GM11168 (cell line): ENCODE data around the gene TRIO.

ENCODE experiments used
- in situ Hi-C: fragments of 300-500 bp; cut with MboI; formaldehyde crosslinking; loops from one replicate; pipeline ENCODE4 v1.12.0; 2022; ENCODE audit warnings: low sequenced_read_pairs; ENCODE audit not compliant: unreplicated experiment

Gene TRIO

DNA sequence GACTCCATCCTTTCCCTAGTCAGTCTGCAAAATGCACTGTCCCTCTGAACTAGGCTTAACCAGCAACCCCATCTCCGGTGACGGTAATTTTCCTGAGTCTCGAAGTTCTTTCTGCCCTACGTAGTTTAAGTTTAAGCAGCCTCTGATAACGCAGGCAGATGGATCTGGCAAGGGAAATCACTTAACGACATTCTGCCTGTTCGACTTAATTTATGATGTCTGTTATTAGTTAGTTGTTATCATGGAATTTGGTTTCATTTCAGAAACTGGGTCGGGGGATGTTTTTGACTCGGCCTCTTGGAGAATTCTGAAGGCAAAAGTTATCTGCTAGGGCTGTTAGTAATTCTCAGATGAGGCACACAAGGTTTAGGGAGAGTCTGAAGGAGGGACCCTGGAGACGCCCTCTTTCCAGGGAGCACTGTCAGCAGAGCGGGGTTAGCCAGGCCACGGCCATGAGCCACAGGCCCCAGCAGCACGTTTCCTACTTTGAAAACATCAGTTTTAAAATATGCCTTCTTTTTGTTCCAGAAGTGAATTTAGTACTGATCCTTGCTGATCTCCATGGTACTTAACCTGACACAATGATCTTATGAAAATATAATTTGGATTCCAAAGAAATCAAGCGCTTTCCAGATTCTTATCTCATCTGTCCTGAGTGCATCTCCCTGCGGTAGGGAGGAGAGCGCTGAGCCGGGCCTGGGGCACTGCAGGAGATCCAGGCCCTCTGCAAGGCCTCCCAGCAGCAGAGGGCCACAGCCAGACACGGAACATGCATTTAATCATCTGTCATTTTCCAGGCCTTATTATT lies 267.5 kb downstream of the TRIO start:
- in situ Hi-C loops = no loop called here

DNA sequence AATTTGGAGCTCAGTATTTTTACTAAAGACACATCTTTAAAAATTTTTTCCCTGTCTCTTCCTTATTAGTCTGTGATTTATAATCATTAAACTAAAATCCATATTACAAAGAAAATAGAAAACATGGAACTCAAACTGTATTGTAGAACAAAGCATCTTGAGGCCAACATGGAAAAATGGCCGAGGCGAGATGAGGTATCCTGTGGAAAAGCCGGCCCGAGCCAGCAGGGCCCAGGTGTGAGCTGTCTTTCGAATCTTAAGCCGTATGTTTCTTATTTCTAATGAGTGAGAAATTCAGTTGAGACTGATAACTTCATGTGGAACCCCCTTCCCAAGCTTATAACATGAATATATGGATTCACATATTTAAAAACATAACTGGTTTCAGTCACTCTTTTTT lies 268.1 kb downstream of the TRIO start:
- in situ Hi-C loops = no loop called here

DNA sequence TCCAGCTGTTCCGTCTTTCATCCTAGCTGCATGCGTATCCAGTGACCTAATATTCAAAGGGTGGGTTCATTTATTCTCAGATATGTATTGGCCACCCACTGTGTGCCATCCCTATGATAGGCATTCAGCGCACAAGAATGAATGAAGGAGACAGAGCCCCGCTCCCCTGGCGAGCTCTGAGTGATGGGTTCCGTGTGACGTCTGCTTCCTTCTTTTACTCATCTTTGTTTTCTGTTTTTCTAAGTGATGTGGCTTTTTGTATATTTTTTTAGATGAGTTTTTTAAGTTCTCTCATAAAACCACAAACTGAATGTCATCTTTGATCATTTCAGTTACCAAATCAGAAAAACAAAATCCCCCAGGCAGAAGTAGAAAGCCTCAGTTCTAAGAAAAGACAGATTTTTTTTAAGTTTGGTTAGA lies 270.2 kb downstream of the TRIO start:
- in situ Hi-C loops = no loop called here

DNA sequence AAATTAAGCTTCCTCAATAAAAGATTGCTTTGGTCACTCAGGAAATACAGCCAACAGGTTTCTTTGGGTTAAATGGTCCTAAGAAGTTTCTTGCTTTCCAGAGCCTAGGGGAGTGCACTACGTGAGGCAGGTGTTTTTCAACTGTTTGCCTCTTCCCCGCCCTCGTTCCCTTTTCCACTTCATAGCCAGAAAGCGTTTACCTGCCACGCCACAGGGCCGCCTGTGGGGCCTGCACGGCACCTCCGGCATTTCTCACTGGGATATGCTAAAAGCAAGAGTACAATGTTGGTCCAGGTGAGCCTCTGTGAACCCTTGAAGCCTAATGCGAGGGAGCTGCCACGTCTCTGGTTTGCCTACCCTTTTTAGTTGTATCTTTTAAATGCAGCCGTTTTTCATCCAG lies 270.9 kb downstream of the TRIO start:
- in situ Hi-C loops = no loop called here

DNA sequence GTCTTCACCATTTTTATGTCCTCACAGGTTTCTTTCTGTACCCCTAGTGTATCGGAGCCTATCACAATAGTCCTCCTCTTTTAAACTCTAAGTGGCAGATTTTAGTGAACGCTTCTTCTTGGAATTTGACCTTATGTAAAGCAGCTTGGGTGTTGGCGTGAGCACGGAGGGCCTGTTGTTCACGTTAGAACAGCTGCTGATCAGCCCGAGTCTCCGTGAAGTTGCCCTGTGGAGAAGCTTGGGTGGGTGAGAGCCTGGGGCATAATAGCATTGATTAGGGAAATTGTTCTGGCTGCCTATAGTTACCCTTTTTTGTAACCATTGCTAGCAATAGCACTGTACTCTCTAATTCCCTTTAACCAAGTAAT lies 271.5 kb downstream of the TRIO start:
- in situ Hi-C loops = no loop called here

DNA sequence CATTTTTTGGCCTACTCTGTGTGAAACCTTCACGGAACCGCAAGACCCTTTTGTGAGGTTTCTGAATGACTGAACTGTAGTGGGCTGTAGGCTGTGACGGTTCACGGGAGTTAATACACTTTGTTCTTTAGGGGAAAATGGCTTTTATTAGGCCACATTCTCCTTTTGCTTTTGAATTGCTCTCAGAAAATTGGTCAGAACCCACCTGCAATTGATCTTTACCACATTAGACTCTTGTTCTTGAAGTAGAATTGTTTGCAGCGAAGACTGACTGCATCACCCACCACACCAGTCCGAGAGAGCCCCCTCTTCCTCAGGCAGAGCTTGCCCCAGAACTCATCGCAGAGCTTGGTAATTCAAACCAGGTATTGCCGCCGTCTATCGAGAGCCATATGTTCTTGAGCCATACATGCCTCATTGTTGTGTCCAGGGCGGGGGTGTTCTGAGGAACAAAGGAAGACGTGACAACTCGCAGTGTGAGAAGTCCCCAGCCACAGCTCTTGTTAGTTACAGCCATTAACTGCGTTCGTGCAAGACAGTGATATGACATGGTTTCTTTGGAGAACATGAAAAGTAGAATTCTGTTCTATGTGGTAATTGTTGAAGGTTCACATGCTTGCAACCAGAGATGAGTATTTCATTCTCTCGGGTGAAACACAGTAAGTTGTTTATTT lies 272.0 kb downstream of the TRIO start:
- in situ Hi-C loops = no loop called here

DNA sequence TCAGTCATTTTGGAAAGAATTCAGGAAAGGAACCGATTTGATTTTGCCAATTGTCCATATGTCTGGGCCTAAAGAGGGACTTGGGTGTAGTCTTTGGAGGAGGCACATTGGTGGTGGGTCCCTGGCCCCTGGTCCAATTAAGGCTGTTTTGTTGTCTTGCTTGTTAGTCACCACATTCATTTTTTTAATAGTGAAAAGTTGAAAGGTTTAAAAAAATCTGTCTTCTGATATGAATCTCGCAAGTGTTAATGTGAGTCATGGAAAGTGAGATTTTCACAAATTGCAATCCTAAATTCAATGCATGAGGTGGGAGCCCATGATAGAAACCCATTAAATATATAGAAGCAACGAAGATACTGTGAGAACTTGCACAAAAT lies 272.5 kb downstream of the TRIO start:
- in situ Hi-C loops = no loop called here

DNA sequence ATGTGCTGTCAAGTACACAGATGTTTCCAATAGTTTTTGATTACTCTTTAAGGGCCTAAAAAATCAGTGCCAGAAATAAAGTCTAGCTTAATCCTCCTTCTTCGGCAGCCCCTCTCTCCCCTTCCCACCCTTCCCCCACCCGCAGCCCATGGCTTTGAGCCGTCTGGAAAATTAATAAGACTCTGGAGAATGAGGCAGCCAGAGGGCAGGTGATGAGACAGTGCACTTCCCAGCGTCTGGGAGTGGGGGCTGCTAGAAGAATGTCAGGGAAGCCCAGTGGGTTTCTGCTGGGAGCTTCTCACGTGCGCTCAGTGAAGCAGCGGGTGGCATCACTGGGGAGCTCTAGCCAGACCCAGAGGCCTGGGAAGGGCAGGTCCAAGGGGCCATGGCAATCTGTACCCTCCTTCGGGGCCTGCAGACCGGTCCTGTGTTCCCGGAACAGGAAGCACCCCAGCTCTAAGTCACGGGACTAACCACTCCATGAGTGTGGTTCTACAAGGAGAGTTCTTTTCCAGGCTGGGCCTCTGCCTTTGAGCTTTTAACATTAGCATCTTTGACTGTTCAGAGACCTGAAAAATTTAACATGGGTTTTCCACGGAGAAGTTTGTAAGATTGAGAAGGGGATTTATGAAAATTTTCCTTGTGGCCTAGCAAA lies 273.6 kb downstream of the TRIO start:
- in situ Hi-C loops = no loop called here

DNA sequence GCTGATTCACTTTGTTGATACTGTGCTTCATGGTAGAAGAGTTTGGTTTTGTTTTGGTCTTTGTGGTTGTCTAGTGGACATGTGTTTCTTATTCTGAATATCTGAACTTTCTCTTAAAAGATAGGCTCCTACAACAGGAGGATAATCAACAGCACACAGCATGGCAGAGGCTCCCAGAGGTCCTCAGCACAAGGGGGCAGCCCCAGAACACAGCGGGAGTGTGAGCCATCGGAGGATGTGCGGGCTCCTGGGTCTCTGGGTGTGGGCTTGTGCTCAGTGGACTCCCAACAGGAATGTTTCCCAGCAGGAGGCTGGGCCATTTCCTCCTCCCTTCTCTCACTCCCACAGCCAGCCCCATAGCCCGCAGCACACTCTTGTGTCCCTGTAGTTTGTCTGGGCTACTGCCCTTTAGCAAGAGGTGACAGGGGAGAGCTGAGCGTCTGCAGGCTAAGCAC lies 274.2 kb downstream of the TRIO start:
- in situ Hi-C loops = no loop called here

DNA sequence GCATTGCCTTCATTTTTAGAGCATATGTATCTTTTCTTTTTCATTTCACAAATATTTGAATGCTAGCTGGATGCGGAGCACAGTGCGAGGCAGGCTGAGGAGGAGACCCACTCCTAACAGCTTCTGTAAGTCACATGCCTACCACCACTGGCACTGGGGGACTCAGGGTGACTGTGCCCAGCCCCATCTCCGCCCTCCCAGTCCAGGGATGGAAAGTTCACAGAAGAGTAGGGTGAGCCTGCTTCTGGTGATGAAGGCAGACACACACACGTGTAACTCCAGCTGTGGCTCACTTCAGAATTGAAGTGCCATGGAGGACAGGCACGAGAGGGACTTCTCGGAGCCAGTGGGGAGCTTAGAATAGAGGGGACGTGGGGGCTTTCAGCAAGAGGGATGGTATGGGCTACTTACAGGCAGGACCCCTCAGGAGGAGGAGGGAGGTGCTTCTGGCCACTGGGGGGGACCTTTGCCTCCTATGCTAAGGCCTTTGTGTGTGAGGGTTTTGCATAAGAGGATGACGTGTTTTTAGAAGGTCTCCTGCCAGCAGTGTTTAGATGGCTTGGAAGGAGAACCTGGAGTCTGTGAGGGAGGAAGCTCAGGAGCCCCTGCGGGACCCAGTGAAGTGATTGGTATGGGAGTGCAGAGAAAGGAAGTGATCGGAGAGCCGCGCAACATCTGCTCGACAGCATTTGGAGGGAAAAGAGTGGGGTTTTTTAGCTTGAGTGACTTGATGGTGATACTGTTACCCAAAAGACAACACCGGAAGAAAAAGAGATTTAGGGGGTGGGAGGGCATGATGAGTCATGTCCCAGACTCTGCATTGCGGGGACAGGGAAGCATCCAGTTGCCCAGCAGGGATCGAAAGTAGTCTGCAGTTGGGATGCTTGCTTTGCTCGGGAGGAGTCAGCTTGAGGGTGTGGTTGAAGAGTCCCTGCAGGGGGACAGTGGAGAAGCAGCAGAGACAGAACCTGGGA lies 274.9 kb downstream of the TRIO start:
- in situ Hi-C loops = no loop called here

DNA sequence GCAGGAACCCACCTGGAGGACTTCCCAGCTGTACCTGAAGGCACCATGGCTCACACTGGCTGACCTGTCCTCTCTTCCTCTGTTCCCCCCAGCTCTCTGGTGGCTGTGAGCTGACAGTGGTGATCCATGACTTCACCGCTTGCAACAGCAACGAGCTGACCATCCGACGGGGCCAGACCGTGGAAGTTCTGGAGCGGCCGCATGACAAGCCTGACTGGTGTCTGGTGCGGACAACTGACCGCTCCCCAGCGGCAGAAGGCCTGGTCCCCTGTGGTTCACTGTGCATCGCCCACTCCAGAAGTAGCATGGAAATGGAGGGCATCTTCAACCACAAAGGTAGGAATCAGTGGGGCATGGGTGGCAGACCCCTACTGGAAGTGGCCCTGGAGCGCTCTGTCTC lies 276.5 kb downstream of the TRIO start:
- in situ Hi-C loops = no loop called here

DNA sequence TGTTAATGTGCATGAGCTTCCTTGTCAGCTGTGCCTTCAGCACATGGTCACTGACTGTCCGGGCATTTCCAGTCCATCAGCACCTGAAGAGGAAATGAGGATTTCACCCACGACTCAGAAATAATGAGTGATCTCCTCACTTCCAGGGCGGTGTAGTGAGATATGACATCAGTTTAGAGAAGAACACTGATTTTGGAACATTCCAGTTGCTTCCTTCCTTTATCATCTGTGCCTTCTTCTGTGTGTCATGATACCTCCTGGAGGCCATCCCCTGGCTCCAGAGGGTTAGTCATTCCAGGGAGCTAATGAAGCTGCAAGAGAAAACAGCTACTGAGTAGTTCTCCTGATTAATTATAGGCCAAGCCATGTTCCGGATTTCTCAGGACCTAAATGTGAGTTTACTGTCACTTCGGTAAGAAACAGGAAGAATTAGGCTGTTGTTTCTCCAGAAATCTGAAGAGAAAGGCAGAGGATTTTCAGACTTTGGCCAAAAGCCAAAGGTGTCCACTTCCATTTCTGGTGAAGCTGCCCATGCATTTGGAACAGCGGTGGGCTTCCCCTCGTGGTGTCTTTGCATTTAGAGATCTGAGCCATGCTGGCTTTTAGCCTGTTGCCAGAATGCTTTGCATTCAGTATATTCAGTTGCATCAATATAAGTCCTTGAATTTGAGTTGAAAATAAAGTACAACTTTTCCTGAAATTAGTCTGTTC lies 277.1 kb downstream of the TRIO start:
- in situ Hi-C loops = no loop called here

DNA sequence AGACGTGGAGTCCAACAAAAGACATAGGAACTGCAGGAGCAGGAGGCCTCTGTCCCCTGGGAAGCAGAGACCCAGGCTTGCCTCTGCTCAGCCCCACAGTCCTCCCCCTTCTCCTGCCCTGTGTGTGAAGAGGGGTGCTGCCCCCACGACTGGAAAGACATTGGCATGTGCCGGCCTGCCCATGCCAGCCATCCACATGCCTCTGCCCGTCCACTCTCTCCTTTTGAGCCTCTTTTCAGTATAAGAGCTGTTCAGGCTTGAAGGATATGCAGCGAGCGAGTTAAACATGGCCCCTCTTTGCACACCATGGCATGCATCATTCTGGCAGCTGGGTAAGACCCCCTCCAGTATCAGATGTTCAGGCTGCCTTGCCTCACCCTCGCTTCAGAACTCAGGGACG lies 278.7 kb downstream of the TRIO start:
- in situ Hi-C loops = no loop called here

DNA sequence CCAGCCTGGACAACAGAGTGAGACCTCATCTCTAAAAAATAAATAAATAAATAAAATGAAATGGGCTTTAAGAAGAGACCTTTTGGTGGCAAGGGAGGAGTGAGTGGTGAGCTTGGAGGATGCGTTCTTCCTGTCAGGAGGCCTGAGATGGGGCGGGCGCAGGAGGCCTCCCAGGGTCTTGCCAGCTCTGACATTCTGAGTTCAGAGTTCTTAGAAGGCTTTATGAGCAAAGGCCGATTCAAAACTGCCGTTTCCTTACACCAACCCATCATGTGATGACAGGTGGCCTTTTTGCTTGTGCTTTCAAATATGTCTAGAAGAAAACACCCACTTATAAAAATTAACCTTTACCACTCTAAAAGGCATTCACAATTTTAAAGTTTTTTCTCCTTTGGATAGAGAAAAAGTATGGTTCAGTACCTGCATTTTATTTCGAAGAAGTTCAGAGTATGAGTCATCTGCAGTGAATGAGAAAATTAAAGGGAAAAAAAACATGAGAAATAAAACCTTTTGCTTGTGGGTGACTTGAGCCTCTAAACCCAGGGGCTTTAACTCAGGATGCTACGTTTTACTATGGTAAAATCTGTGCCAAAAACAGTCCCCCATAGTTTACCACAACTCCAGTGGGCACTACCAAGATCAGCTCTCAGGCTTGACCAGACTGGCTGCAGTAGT lies 281.0 kb downstream of the TRIO start:
- in situ Hi-C loops = no loop called here

DNA sequence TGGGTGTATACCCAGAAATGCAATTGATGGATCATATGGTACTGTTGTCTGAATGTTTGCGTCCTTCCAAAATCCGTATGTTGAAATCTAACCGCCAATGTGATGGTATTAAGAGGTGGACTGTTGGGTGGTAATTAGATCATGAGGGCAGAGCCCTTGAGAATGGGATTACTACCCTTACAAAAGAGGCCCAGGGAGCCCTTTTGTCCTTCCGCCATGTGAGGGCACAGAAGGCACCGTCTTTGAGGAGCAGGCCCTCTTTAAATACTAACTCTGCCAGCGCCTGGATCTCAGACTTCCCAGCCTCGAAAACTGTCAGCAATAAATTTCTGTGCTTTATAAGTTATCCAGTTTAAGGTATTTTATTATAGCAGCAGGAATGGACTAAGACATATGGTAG lies 282.4 kb downstream of the TRIO start:
- in situ Hi-C loops = no loop called here

DNA sequence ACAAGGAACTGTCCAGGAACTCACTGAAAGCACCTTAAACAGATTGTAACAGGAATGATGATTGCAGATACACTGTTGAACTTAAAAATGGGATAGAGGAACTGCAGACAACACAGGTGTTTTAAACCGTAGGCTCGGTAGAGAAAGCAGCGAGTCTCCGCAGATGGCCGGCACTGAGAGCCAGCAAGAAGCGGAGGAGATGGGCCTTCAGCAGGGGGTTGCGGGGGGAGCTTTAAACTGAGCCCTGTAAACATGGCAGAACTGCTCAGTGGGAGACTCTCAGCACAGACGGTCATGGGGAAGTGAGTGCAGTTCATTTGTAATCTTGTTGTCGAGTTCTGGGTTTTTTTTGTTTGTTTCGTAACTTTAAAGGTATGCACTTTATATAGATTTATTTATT lies 283.4 kb downstream of the TRIO start:
- in situ Hi-C loops = no loop called here

DNA sequence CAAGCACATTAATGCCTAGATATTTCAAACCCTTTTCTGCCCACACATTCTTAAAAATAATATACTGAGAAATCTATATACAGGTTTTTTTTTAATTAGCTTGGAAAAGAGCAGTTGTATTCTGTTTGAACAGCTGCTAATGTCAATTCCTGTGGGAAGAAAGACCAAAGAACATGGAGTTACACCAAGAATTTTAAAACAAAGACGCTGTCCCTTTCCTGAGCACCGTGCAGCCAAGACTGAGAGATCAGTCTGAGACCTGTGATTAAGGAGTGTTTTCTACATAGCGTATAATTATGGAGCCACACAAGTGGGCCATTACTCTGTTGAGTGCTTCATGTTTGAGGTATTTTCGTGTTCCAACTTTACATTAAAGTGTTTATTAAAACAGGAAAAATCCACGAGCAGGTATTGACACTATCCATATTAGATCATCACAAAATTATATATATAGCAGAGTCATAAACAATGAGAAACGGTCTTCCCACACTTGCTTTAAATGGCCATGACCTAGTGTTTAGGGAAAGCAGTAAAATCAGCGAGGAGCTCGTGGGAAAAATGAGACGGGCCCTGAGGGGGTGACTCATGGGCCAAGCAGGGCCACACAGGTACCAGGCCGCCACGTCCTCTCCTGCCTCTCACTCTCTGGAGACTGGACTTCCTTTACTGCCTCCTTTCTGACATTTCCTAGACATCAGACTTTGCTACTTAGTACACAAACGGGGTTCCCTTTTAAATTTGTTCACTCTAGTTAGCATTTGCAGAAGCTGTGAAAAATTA lies 285.4 kb downstream of the TRIO start:
- in situ Hi-C loops = no loop called here
